Activated CD8-positive, alpha-beta T cell treated with anti-CD3 and anti-CD28 coated beads for 36 hours (primary cell): ENCODE data around the gene HDX. TPM values are rescaled to one million over a fixed set of nuclear protein-coding genes. Genes with fewer than 3 reads are reported as not detected.

Source experiments
- ATAC-seq: fragments of 200-7000 bp; cut with Tn5 transposase; one replicate; pipeline ENCODE4 v1.10.0; 2021; ENCODE audit warnings: mild to moderate bottlenecking, moderate library complexity
- CTCF ChIA-PET: fragments of 350-600 bp; sonication (Branson Sonifier 250); formaldehyde crosslinking; loops from one replicate; lab custom pipeline; 2021; ENCODE audit warnings: antibody characterized with exemption; lab: Charles Lee
- POLR2A ChIA-PET: fragments of 350-600 bp; sonication (Branson Sonifier 250); formaldehyde crosslinking; loops from one replicate; lab custom pipeline; 2021; ENCODE audit warnings: antibody characterized with exemption; lab: Charles Lee
- DNase-seq: peaks from one replicate; pipeline ENCODE4 v3.0.0-alpha.2; 2020
- H3K27ac Mint-ChIP-seq: one replicate; pipeline ENCODE4 v1.8.0; 2021; ENCODE audit warnings: mild to moderate bottlenecking, mixed read lengths
- H3K27me3 Mint-ChIP-seq: one replicate; pipeline ENCODE4 v1.8.0; 2021; ENCODE audit warnings: mixed read lengths
- H3K36me3 Mint-ChIP-seq: one replicate; pipeline ENCODE4 v1.8.0; 2021; ENCODE audit warnings: low read depth, mixed read lengths
- H3K4me1 Mint-ChIP-seq: one replicate; pipeline ENCODE4 v1.8.0; 2021; ENCODE audit warnings: low read depth, mixed read lengths
- H3K4me3 Mint-ChIP-seq: one replicate; pipeline ENCODE4 v1.8.0; 2021; ENCODE audit warnings: mild to moderate bottlenecking, moderate library complexity, mixed read lengths
- H3K9me3 Mint-ChIP-seq: one replicate; pipeline ENCODE4 v1.8.0; 2021; ENCODE audit warnings: mixed read lengths
- intact Hi-C: fragments of 100-400 bp; cut with micrococcal nuclease; formaldehyde crosslinking; loops from one replicate; pipeline ENCODE4 v1.10.0; 2022
- total RNA-seq, 2 experiments: library from RNA; stranded (reverse); gene quantifications; one replicate each; pipeline ENCODE4 v1.2.3, GENCODE V29; 2021
- TF ChIP-seq, protein P1 (sequence below): fragments of 200-600 bp; IDR thresholded peaks from one replicate; pipeline ENCODE4 v1.8.0; 2022; ENCODE audit warnings: antibody characterized with exemption, mild to moderate bottlenecking

The HDX gene
- total RNA-seq, 2 experiments from 2014 or later: 0.76 to 1.2 TPM

DNA sequence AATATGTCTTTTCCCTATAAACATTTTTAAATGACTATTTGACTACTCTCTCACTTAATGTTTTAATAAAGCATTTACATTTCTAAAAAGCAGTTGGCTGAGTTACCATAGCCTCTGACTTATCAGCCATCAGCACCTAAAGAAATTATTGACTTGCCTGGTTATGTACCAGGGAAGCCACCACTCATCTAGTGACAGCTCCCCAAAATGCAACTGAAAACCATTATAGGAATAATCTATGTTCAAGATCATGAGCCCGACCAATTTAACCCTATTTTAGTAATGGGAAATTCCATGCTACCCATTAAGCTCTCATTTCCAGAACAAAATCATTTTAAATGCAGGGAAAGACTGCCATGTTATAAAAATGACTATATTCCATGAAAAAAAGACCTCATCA, 34.4 kb downstream of the HDX start:
- Mint-ChIP-seq H3K4me1 (no peaks in the 10 kb centered on the region), H3K4me3 (no peak overlapping the region), H3K27ac (no peak overlapping the region), H3K9me3 (no peaks in the 10 kb centered on the region), H3K36me3 (no peaks in the 10 kb centered on the region), H3K27me3 (no peaks in the 10 kb centered on the region)
- no peak for DNase-seq
- TF ChIP-seq, protein P1, sequence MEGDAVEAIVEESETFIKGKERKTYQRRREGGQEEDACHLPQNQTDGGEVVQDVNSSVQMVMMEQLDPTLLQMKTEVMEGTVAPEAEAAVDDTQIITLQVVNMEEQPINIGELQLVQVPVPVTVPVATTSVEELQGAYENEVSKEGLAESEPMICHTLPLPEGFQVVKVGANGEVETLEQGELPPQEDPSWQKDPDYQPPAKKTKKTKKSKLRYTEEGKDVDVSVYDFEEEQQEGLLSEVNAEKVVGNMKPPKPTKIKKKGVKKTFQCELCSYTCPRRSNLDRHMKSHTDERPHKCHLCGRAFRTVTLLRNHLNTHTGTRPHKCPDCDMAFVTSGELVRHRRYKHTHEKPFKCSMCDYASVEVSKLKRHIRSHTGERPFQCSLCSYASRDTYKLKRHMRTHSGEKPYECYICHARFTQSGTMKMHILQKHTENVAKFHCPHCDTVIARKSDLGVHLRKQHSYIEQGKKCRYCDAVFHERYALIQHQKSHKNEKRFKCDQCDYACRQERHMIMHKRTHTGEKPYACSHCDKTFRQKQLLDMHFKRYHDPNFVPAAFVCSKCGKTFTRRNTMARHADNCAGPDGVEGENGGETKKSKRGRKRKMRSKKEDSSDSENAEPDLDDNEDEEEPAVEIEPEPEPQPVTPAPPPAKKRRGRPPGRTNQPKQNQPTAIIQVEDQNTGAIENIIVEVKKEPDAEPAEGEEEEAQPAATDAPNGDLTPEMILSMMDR: no peak
- no peak for ATAC-seq
- intact Hi-C loops: no loop called here
- ChIA-PET CTCF (no interaction called here), POLR2A (no interaction called here)

DNA sequence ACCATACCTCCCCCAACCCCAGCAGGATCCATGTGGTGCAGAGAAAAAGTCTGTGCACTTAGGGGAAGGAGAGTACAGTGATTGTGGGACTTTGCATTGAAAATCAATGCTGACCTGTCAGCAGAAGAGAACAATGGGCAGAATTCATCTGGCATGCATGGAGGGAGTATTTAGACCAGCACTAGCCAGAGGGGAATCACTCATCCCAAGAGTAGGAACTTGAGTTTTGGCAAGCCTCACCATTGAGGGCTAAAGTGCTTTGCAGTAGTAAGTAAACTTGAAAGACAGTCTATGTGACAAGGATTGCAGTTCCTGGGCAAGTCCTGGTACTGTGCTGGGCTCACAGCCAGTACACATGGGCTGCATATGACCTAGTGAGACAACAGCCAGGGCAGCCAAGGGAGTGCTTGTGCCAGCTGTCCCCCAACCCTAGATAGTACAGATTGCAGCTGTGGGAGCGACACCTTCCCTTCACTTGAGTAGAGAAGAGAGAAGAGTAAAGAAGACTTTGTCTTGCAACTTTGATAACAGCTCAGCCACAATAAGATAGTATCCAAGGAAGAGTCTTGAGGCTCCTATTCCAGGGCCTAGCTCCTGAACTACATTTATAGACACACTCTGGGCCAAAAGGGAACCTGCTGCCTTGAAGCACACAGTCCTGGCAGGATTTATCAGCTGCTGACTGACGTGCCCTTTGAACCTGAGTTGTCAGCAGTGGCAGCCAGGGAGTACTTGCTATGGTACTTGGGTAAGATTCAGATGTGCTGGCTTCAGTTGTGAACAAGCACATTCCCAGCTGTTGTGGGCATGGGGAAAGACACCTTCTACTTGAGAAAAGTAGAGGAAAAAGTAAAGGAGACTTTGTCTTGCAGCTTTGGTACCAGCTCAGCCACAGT, 48.7 kb downstream of the HDX start:
- POLR2A ChIA-PET: no interaction called here
- CTCF ChIA-PET: no interaction called here
- H3K4me1 Mint-ChIP-seq: no peaks in the 10 kb centered on the region
- H3K36me3 Mint-ChIP-seq: no peaks in the 10 kb centered on the region
- H3K4me3 Mint-ChIP-seq: no peak overlapping the region
- H3K9me3 Mint-ChIP-seq: no peaks in the 10 kb centered on the region
- intact Hi-C loops: no loop called here
- no peak overlapping the region for H3K27ac Mint-ChIP-seq
- DNase-seq: no peak
- no peak for ATAC-seq
- TF ChIP-seq, protein P1: no peak
- no peaks in the 10 kb centered on the region for H3K27me3 Mint-ChIP-seq

GRCh38 chrX:84441143-84441542, 61.1 kb downstream of the HDX start:
- no peaks in the 10 kb centered on the region for H3K4me1 Mint-ChIP-seq
- intact Hi-C loops: no loop called here
- H3K4me3 Mint-ChIP-seq: no peak overlapping the region
- no peaks in the 10 kb centered on the region for H3K27me3 Mint-ChIP-seq
- H3K9me3 Mint-ChIP-seq: peaks cover 7% of the 10 kb centered on the region
- ATAC-seq (no peak), DNase-seq (no peak)
- no peak overlapping the region for H3K27ac Mint-ChIP-seq
- TF ChIP-seq, protein P1: no peak
- ChIA-PET CTCF (no interaction called here), POLR2A (no interaction called here)
- peaks cover 2% of the 10 kb centered on the region for H3K36me3 Mint-ChIP-seq

- no peak for DNase-seq
- ChIA-PET CTCF (no interaction called here), POLR2A (no interaction called here)
- no peak for ATAC-seq
- intact Hi-C loops: no loop called here
- Mint-ChIP-seq H3K27ac (no peak overlapping the region), H3K9me3 (peaks cover 3% of the 10 kb centered on the region), H3K27me3 (no peaks in the 10 kb centered on the region), H3K4me3 (no peak overlapping the region), H3K4me1 (no peaks in the 10 kb centered on the region), H3K36me3 (no peaks in the 10 kb centered on the region)
- TF ChIP-seq, protein P1: no peak
These were observed 87.1 kb downstream of the HDX start for GRCh38 chrX:84415140-84415539.

DNA sequence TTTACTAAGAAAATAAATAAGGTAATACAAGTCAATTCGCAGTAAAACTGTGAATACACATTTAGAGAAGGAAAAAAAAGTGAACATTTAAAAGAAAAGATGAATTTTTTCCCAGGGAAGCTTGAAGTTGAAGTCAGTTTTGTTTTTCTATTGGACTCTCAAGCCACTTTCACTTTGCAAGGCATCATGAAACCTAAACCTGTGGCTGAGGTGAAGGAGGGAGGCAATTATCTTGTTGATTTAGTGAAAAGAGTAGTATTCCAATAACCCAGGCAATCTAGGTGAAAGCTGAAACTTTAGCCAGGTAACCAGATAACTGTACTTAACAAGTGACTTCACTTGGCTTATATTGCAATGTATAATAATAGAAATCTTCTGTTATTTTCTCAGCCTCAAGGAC, 138.6 kb downstream of the HDX start:
- no peak overlapping the region for H3K27ac Mint-ChIP-seq
- intact Hi-C loops: no loop called here
- ATAC-seq (no peak), DNase-seq (no peak)
- ChIA-PET CTCF (no interaction called here), POLR2A (no interaction called here)
- H3K36me3 Mint-ChIP-seq: no peaks in the 10 kb centered on the region
- H3K27me3 Mint-ChIP-seq: no peaks in the 10 kb centered on the region
- TF ChIP-seq, protein P1: no peak
- no peaks in the 10 kb centered on the region for H3K4me1 Mint-ChIP-seq
- peaks cover 5% of the 10 kb centered on the region for H3K9me3 Mint-ChIP-seq
- no peak overlapping the region for H3K4me3 Mint-ChIP-seq
